NCI-H748 (cell line): Measurements from ENCODE around the gene CNTNAP5.
A peak's percentile ranks its signal among the peaks of the same experiment; 100 is the strongest.

Source experiments
- DNase-seq: peaks from one replicate; lab custom pipeline; 2025; ENCODE audit not compliant: unreplicated experiment; lab: John Stamatoyannopoulos, UW

CNTNAP5 gene

GRCh38 chr2:124053796-124054195, 28.7 kb downstream of the CNTNAP5 start:
- DNase-seq = no peak

GRCh38 chr2:124063596-124063995, 38.5 kb downstream of the CNTNAP5 start:
- no peak for DNase-seq

GRCh38 chr2:124065636-124066035, 40.5 kb downstream of the CNTNAP5 start:
- no peak for DNase-seq

- no peak for DNase-seq
Observed at GRCh38 chr2:124066776-124067175, 41.7 kb downstream of the CNTNAP5 start.

- DNase-seq = no peak
Observed at GRCh38 chr2:124079045-124079444, 54.0 kb downstream of the CNTNAP5 start.

GRCh38 chr2:124080281-124081153, 55.4 kb downstream of the CNTNAP5 start:
- no peak for DNase-seq

GRCh38 chr2:124081154-124081716, 56.1 kb downstream of the CNTNAP5 start:
- no peak for DNase-seq

GRCh38 chr2:124088616-124089015, 63.5 kb downstream of the CNTNAP5 start:
- no peak for DNase-seq

GRCh38 chr2:124091721-124092120, 66.6 kb downstream of the CNTNAP5 start:
- DNase-seq = no peak

- DNase-seq = no peak
Observed at GRCh38 chr2:124092651-124093050, 67.6 kb downstream of the CNTNAP5 start.

- no peak for DNase-seq
Observed at GRCh38 chr2:124104914-124105313, 79.8 kb downstream of the CNTNAP5 start.

GRCh38 chr2:124112206-124112605, 87.1 kb downstream of the CNTNAP5 start:
- DNase-seq = no peak

GRCh38 chr2:124112966-124113365, 87.9 kb downstream of the CNTNAP5 start:
- no peak for DNase-seq

GRCh38 chr2:124120246-124120645, 95.2 kb downstream of the CNTNAP5 start:
- no peak for DNase-seq

- no peak for DNase-seq
Observed at GRCh38 chr2:124121106-124121505, 96.0 kb downstream of the CNTNAP5 start.

- DNase-seq = peak; percentile 23
Observed at GRCh38 chr2:124121760-124122275, 96.7 kb downstream of the CNTNAP5 start.

- no peak for DNase-seq
Observed at GRCh38 chr2:124122340-124122739, 97.3 kb downstream of the CNTNAP5 start.

- DNase-seq = no peak
Observed at GRCh38 chr2:124131276-124131675, 106.2 kb downstream of the CNTNAP5 start.

- DNase-seq = no peak
Observed at GRCh38 chr2:124136110-124136509, 111.0 kb downstream of the CNTNAP5 start.

GRCh38 chr2:124138076-124138475, 113.0 kb downstream of the CNTNAP5 start:
- no peak for DNase-seq

GRCh38 chr2:124145982-124146381, 120.9 kb downstream of the CNTNAP5 start:
- peak; percentile 81 for DNase-seq

GRCh38 chr2:124147552-124147951, 122.5 kb downstream of the CNTNAP5 start:
- no peak for DNase-seq
